OCI-LY1 (cell line): ENCODE data around the gene TMEFF2.

ENCODE experiments used
- CTCF ChIP-seq: fragments of 200-600 bp; sonication (generic), shearing (Covaris generic); IDR thresholded peaks from 2 replicates; pipeline ENCODE4 v1.5.1; 2017; ENCODE audit warnings: mild to moderate bottlenecking, antibody characterized with exemption, low read length, moderate library complexity, mixed read lengths
- EZH2 ChIP-seq: fragments of 200-600 bp; sonication (generic), shearing (Covaris generic); IDR thresholded peaks from 2 replicates; pipeline ENCODE4 v1.8.0; 2017; ENCODE audit warnings: borderline replicate concordance, mixed run types, mild to moderate bottlenecking, antibody characterized with exemption, low read length, moderate library complexity, mixed read lengths

GRCh38 chr2:192190474-192190873 is 4.3 kb downstream of the TMEFF2 start:
- peak; percentile 36 for TF ChIP-seq CTCF
- TF ChIP-seq EZH2: no peak
